ENCODE results near the gene FAM78B.

Gene FAM78B

GRCh38 chr1:166166698-166167571, at the start of gene FAM78B:
Gene FAM78B (minus strand): TSS chr1:166167001. CDS start chr1:166166248, 753 bp downstream.
- DNase-seq: peak; percentile 41 to 57

DNA sequence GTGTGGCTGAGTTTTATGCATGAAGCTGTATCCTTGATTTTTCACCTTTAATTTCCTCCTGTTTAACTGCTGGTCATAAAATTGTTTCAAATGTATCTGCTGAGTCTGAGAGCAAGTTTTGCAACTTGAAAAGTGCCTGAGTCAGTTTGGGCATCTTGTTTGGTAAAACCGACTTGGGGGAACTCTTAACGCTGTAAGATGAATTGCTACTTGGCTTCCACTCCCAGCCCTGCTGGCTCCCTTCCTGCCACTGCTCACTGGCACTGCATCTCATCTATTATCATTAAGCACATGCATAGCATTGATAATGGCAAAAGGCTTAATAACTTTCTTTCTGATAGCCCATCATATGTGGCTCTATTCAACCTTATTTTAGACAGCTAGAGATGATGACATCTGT, 35.7 kb upstream of the FAM78B start:
- no peak for DNase-seq

- DNase-seq: no peak
Observed at GRCh38 chr1:166200743-166201142, 33.9 kb upstream of the FAM78B start.

DNA sequence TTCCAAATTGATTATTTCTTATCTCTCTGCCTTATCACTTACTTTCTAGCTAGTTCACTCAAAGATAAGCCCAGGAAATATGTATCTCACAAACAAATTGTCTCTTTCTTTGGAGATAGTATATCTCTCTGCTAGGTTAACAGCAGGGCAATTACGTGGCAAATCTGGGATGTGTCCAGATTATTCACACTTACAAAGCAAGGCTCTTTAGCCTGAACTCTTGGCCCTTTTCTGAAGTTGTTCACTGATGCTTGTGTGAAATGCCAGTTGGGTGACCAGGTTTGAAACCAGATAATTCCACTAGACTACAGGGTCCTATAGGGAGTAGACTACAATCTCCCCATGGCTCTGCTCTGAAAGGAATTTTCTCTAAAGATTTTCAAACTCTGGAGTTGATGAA, 30.8 kb upstream of the FAM78B start:
- DNase-seq: no peak

- DNase-seq: no peak
Observed at GRCh38 chr1:166197141-166197540, 30.3 kb upstream of the FAM78B start.

DNA sequence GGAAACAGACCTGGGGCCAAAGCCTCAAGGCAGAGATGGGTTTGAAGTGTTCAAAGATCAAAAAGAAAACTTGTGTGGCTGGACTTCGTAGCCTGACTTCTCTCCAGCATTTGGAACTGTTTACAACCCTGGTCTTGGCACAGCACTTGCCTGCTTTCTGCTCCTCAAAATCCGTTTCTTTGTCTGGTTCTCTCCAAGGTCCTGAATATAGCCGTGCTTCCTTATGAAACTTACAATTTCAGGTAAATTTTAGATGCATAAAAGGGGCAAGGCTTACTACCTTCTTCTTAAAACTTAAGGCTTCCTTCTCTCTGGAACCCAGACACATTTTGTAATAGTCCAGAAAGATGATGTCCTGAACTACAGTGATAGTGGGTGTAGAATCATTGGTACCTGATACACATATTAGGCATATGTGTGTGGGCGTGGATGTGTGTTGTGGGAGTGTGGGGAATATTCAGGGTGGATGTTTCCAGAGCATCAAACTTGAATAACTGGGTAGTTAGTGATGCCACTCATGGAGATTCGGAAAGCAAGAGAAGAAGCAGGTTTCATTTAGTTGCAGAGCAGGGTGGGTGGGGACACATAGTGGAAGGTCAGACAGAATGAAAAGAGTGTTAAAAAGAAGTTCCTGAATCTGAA, 26.4 kb upstream of the FAM78B start:
- no peak for DNase-seq

DNA sequence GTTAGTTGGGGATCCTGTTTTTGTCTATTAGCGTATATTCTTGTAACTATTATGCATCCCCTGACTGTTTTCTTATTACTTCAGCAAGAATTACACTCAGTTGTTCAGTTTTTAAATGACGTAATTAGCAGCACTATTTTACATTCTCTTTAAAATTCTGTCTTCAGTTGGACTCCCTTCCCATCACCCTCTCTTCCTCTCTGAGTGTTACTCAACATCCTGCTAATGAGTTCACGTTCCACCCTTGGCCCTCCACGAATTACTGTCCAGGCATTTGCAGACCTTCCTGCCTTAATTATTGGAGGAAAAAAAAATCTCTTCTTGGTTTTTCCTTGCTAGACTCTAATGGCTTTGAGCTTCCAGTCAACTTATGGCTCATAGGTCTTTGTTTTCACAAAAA, 23.6 kb upstream of the FAM78B start:
- no peak for DNase-seq

GRCh38 chr1:166189126-166189525, 22.3 kb upstream of the FAM78B start:
- no peak for DNase-seq

- DNase-seq: no peak
Observed at GRCh38 chr1:166185526-166185925, 18.7 kb upstream of the FAM78B start.

GRCh38 chr1:166184897-166185296, 18.1 kb upstream of the FAM78B start:
- no peak for DNase-seq

DNA sequence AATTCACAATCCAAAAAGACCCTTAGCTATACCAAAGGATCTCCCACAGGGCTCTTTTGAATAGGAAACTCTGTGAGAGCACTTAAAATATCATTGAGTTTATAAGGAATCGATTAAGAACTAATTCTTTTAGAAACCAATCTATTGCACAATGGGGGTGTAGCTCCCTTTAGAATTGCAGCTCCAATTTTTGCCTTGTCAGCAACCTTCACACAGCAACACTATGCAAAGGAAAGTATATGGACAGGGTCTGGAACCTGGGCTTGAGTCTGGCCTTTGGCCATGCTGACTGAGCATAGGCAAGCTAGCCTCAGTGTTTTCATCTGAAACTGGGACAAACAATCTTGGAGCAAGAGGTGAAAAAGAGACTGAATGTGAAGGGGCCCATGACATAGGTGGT, 17.2 kb upstream of the FAM78B start:
- DNase-seq: no peak

- DNase-seq: no peak
Observed at GRCh38 chr1:166182281-166182680, 15.5 kb upstream of the FAM78B start.

GRCh38 chr1:166176416-166176815, 9.6 kb upstream of the FAM78B start:
- no peak for DNase-seq

DNA sequence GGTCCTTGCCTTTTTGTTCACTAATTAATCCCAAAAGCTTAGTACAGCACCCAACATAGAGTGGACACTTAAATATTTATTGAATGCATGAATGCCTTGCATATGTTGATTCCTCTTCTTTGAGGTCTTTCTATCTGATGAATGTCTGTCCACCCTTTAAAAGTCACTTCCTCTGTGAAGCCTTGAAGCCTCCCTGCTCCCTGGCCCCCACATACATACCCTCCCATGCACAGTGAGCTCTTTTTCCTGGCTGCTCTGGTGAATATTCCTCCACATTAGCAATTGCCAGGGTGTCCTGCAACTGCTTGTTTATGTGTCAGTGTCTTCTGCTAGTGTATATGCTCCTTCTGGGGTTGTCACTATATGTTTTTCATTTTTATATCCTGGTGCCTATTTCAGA, 8.2 kb upstream of the FAM78B start:
- DNase-seq: no peak

- no peak for DNase-seq
Observed at GRCh38 chr1:166174108-166174507, 7.3 kb upstream of the FAM78B start.

DNA sequence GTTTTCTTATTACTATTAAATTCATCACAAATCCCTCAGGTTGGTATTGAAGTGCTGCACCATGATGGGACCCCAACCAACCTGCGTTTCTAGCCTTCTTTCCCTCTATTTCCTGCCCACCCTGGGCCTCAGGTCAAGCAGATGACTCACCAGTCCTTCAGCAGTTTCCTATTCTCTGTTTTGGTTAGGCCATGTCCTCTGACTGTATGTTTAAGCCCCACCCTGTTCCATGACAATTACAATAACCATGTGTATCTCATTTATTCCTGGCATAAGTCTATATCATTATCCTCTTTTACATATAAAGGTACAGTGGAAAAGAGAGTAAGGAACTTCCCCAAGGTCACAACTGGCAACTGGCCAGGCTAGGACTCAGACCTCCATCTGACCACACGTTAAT, 5.3 kb upstream of the FAM78B start:
- DNase-seq: no peak

DNA sequence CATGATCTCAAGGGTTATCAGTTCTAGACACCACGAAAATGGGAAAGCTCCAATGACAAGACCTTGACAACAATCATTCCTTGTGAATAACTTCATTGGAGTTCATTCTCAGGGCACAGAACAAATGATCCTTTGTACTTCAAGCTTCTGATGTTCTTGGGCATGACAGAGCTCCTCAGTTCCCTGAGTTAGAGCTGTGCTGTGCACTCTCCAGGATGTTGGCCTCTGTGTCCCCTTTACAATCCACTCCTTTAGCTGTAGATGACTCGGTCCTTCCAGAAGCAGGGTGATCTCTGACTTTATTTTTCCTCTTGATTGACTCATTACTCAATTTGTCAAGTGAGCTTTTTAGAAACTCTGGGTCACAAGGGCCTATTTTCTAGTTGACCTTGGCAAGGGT, 3.9 kb upstream of the FAM78B start:
- DNase-seq: no peak

GRCh38 chr1:166170075-166170474, 3.3 kb upstream of the FAM78B start:
- no peak for DNase-seq

DNA sequence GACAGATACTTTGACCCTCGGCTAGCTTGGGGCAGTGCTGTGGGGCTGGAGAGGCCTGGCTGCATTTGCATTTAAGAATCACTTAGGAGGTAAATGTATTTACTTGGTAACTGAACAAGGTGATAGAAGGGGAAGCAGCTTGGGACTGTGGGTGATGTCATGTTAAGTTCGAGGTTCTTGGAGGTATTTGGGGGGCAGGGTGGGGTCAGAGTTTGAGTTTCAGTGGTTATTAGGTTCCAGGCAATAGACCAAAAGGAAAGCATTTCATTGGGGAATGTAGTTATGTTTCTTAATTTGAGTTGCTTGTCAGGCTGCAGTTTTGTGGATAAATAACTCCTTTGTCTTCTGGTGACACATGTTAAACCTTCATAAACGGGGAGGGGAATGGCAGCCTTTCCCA, 2.4 kb upstream of the FAM78B start:
- no peak for DNase-seq

- DNase-seq: no peak
Observed at GRCh38 chr1:166167572-166167925, 748 bp upstream of the FAM78B start.

GRCh38 chr1:166166329-166166697, 488 bp downstream of the FAM78B start:
- DNase-seq: peak in 1 of 2 experiments; percentile 7

DNA sequence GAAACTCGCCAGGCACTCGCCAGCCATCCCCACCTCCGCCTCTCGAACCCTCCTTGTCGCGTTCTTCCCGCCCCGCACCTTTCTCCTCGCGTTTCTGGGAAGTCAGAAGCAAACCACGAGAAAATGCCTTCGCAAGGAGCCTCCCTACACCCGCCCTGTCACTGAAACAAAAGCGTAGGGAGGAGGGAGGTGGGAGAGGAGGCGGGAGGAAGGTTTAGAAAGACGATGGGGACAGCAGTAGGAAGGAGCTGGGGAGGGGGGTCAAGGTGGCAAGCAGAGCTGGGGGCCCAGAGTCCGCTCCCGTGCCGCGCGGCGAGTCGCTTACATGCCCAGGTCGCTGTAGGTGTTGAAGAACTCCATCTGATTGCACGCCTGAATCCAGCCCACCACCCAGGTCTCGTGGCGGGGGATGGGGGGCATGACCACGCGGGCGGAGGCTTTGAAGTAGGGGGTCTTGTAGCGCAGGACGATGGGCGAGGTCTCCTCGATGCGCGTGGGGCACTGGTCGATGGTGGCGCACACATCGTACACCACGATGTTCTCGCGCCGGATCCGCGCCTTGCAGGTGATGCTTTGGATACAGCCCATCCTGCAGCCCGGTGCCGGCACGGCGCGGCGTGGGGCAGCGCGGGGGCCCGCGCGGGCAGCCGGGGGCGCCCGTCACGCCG, 1.0 kb downstream of the FAM78B start:
- peak in 1 of 2 experiments; percentile 8 for DNase-seq

GRCh38 chr1:166164995-166165660, 1.7 kb downstream of the FAM78B start:
- DNase-seq: peak in 1 of 2 experiments; percentile 19

DNA sequence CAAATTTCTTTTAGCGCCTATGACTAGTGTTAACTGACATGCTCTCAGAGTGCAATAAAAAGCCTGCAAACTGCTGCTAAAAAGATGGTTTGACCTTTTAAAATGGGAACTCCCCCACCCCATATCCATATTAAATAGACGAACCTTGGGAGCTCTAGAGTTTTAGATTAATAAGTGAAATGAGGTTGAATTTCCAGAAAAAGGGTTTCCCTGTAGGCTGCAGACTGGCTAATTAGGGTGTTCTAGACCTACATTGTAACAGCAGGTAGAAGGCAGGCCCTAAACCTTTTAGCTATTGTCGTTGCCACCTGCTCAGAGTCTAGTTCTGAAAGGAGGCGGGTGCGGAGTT, 2.2 kb downstream of the FAM78B start:
- DNase-seq: no peak

Data from stimulated activated CD4-positive, alpha-beta T cell treated with anti-CD3 and anti-CD28 coated beads, Interleukin-4, amount 100 ng/mL, for 4 hours (primary cell).